ENCODE measurements around the gene EGFLAM. TPM values are rescaled to one million over a fixed set of nuclear protein-coding genes. Genes with fewer than 3 reads are reported as not detected.

The EGFLAM gene
- total and polyA plus RNA-seq, 9 of the 15 experiments (the other 6 are each of a cell fraction or from before 2014, with no cell fraction given), result 0.09 to 2.5 (median 1.0) TPM

DNA sequence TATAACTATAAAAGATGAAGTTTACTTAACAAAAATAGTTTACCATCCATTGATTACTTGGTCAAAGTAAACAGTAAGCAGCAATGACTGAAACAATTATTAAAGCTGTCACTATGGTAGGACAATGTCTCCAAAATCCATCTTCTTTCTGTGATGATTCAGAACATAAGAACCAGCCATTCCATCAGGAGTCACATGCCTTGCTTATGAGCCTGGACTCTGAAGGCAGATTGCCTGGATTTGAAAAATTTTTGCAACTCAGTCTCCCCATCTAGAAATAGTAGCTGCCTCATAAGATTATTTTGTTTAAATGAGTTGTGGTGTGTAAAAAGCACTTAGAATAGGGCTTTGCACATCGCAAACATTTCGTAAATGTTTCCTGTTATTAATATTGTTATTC is 161.9 kb downstream of the EGFLAM start (continued):
- TF ChIP-seq, protein P1, sequence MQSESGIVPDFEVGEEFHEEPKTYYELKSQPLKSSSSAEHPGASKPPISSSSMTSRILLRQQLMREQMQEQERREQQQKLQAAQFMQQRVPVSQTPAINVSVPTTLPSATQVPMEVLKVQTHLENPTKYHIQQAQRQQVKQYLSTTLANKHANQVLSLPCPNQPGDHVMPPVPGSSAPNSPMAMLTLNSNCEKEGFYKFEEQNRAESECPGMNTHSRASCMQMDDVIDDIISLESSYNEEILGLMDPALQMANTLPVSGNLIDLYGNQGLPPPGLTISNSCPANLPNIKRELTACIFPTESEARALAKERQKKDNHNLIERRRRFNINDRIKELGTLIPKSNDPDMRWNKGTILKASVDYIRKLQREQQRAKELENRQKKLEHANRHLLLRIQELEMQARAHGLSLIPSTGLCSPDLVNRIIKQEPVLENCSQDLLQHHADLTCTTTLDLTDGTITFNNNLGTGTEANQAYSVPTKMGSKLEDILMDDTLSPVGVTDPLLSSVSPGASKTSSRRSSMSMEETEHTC (IDR thresholded peaks at IDR 0.05), result no peak
- TF ChIP-seq RBM22 (IDR thresholded peaks at IDR 0.05; ENCODE audit: low read depth, low read length, poor library complexity, severe bottlenecking) (no peak), ELF4 (CRISPR knock-in tag; IDR thresholded peaks at IDR 0.05) (no peak), HDAC1 (IDR thresholded peaks at IDR 0.05) (no peak)
- TF ChIP-seq, protein P2, sequence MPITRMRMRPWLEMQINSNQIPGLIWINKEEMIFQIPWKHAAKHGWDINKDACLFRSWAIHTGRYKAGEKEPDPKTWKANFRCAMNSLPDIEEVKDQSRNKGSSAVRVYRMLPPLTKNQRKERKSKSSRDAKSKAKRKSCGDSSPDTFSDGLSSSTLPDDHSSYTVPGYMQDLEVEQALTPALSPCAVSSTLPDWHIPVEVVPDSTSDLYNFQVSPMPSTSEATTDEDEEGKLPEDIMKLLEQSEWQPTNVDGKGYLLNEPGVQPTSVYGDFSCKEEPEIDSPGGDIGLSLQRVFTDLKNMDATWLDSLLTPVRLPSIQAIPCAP (CRISPR knock-in tag; IDR thresholded peaks at IDR 0.05; ENCODE audit: borderline replicate concordance), result no peak
- TF ChIP-seq, protein P3, sequence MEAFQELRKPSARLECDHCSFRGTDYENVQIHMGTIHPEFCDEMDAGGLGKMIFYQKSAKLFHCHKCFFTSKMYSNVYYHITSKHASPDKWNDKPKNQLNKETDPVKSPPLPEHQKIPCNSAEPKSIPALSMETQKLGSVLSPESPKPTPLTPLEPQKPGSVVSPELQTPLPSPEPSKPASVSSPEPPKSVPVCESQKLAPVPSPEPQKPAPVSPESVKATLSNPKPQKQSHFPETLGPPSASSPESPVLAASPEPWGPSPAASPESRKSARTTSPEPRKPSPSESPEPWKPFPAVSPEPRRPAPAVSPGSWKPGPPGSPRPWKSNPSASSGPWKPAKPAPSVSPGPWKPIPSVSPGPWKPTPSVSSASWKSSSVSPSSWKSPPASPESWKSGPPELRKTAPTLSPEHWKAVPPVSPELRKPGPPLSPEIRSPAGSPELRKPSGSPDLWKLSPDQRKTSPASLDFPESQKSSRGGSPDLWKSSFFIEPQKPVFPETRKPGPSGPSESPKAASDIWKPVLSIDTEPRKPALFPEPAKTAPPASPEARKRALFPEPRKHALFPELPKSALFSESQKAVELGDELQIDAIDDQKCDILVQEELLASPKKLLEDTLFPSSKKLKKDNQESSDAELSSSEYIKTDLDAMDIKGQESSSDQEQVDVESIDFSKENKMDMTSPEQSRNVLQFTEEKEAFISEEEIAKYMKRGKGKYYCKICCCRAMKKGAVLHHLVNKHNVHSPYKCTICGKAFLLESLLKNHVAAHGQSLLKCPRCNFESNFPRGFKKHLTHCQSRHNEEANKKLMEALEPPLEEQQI (IDR thresholded peaks at IDR 0.05), result no peak
- TF ChIP-seq, protein P4, sequence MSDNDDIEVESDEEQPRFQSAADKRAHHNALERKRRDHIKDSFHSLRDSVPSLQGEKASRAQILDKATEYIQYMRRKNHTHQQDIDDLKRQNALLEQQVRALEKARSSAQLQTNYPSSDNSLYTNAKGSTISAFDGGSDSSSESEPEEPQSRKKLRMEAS (CRISPR knock-in tag; IDR thresholded peaks at IDR 0.05), result no peak

All from K562 (cell line).